Stomach smooth muscle (tissue), 2 donors: ENCODE results near the gene RMDN3.

Experiments used
- H3K27ac ChIP-seq: one replicate; pipeline ENCODE4 v1.7.0; 2013; ENCODE audit warnings: mild to moderate bottlenecking, low read length, inconsistent platforms
- H3K27me3 ChIP-seq, 2 donors: one replicate each; pipeline ENCODE4 v1.7.0; 2013; ENCODE audit warnings: low read length in 2 of 2; ENCODE audit not compliant: insufficient read depth in 2 of 2, control insufficient read depth in 1 of 2
- H3K36me3 ChIP-seq, 2 donors: one replicate each; pipeline ENCODE4 v1.7.0; 2013; ENCODE audit warnings: low read length in 2 of 2; ENCODE audit not compliant: control insufficient read depth in 2 of 2, insufficient read depth in 2 of 2
- H3K4me1 ChIP-seq: one replicate; pipeline ENCODE4 v1.7.0; 2013; ENCODE audit warnings: low read length; ENCODE audit not compliant: control insufficient read depth, insufficient read depth
- H3K4me3 ChIP-seq, 2 donors: one replicate each; pipeline ENCODE4 v1.7.0; 2013; ENCODE audit warnings: low read length in 2 of 2
- H3K9ac ChIP-seq, 2 donors: one replicate each; pipeline ENCODE4 v1.7.0; 2013; ENCODE audit warnings: low read length in 2 of 2, mild to moderate bottlenecking in 1 of 2
- H3K9me3 ChIP-seq, 2 donors: one replicate each; pipeline ENCODE4 v1.7.0; 2013; ENCODE audit warnings: low read length in 2 of 2; ENCODE audit not compliant: control insufficient read depth in 2 of 2
- donor health status: healthy.
- donor health status: Pancreatic carcinoma.

RMDN3 gene

DNA sequence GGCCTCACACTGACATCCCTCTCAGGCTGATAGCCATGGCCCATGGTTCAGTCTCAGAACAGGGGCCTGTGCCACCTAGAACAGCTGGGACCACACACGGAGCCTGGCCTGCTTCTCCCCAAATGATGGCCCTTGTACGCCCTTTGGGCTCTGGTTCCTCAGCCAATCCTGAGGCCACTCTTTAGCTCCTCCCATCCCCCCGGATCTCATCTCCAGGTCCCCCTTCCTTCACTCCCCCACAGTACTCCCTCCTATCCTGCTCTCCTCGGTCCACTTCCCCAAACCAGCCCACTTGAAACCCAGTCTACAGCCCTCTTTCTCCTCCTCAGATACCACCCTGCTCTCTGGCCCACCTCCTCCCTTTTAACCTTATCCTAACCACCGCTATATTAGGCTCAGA lies 34.1 kb upstream of the RMDN3 start:
- H3K36me3 ChIP-seq, result peaks cover 0 to 5% of the 10 kb centered on the region in 2 donors
- H3K4me3 ChIP-seq, result no peak overlapping the region
- H3K27ac ChIP-seq, result no peak overlapping the region
- H3K27me3 ChIP-seq, result no peaks in the 10 kb centered on the region
- no peak overlapping the region for H3K9ac ChIP-seq
- peaks cover 15% of the 10 kb centered on the region for H3K4me1 ChIP-seq
- H3K9me3 ChIP-seq, result no peaks in the 10 kb centered on the region

DNA sequence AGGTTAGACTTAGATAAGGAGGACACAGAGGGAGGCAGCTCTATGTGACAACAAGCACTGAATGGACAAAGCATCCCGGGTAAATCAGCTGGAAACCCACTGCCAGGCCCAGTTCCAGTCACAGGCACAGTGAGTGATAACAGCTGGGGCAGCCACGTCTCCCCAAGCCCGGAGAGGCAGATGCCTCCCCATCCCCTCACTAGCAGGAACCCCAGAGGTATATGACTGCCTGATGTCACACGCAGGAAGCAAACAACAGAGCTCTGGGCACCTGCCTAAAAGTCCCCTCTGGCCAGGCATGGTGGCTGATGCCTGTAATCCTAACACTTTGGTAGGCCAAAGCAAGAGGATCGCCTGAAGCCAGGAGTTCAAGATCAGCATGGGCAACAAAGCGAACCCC lies 32.9 kb upstream of the RMDN3 start:
- Histone ChIP-seq H3K4me1 (peaks cover 15% of the 10 kb centered on the region), H3K27ac (no peak overlapping the region), H3K27me3 (no peaks in the 10 kb centered on the region), H3K36me3 (peaks cover 0 to 5% of the 10 kb centered on the region in 2 donors), H3K9me3 (no peaks in the 10 kb centered on the region), H3K9ac (peak overlapping the region in 1 of 2 donors; percentile 13), H3K4me3 (no peak overlapping the region)

GRCh38 chr15:40787344-40787841 lies 32.3 kb upstream of the RMDN3 start:
- Histone ChIP-seq H3K27ac (no peak overlapping the region), H3K4me1 (peaks cover 15% of the 10 kb centered on the region), H3K27me3 (no peaks in the 10 kb centered on the region), H3K4me3 (no peak overlapping the region), H3K9me3 (no peaks in the 10 kb centered on the region), H3K9ac (peak overlapping the region in 1 of 2 donors; percentile 13), H3K36me3 (peaks cover 0 to 4% of the 10 kb centered on the region in 2 donors)

DNA sequence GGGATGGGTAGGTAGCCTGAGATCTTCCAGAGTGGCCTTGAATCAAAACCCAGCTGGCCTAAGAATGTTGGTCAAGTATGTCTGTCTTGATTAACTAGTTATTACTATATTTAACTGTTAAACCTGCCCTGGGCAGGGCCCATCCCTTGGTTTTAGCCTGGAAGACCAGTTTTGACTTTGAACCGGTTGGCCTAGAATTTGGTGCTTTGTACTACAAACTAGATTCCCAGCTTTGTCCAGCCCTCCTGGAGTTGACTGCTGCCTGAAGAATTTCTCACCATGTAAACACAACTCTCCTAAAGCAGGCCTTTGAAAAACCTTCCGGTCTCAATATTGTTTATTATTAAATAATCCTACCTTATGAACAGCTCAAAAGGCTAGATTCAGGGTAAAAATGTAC lies 30.8 kb upstream of the RMDN3 start:
- no peak overlapping the region for H3K9ac ChIP-seq
- no peaks in the 10 kb centered on the region for H3K9me3 ChIP-seq
- no peaks in the 10 kb centered on the region for H3K27me3 ChIP-seq
- no peak overlapping the region for H3K4me3 ChIP-seq
- H3K36me3 ChIP-seq, result no peaks in the 10 kb centered on the region
- peaks cover 15% of the 10 kb centered on the region for H3K4me1 ChIP-seq
- H3K27ac ChIP-seq, result no peak overlapping the region

DNA sequence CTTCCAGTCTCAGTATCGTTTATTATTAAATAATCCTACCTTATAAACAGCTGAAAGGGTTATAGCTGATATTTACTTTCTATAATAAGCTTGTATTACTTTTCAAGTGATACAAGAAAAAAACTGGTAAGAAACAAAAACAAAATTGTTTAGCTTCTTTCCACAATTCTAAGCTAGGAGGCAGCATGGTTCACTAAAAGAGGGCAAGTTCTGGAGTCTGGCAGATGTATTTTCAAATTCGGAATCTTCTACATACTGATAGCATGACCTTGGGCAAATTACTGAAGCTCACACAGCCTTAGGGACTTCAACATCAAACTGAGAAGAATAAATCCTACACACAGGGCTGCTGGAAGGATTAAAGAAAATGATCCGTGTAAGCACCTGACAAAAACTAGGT lies 30.1 kb upstream of the RMDN3 start:
- Histone ChIP-seq H3K4me3 (no peak overlapping the region), H3K27me3 (no peaks in the 10 kb centered on the region), H3K9me3 (no peaks in the 10 kb centered on the region), H3K4me1 (peaks cover 15% of the 10 kb centered on the region), H3K9ac (no peak overlapping the region), H3K27ac (no peak overlapping the region), H3K36me3 (no peaks in the 10 kb centered on the region)

DNA sequence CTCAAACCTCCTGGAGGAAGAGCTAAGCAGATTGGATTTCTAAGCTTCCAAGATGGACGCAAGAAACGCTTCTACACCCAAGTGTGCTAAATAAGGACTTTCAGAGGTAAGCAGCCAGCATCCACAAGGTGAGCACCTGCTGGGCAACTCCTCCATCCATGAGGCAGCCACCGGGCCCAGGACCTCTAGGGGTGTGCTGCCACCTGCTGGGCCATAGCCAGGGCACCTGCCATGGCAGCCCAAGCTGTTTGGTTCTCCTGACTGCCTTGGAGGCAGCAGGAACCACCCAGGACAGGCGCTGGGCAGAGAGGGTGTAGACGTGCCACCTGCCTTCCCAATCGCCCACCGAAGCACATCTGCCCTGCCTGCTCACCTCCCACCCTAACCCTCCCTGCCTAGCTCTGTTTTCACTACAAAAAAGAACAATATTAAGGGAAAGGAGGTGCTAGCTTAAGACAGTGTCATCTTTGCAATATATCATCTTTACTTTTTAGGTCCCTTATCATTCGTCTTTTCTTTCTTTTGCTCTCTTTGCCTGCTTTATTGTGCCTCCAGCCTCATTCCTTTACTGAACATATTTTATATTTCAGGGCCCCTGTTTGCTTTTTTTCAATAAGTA lies 27.7 kb upstream of the RMDN3 start:
- Histone ChIP-seq H3K36me3 (peaks cover 9 to 13% of the 10 kb centered on the region in 2 donors), H3K4me1 (peaks cover 11% of the 10 kb centered on the region), H3K9ac (no peak overlapping the region), H3K9me3 (no peaks in the 10 kb centered on the region), H3K4me3 (no peak overlapping the region), H3K27ac (no peak overlapping the region), H3K27me3 (no peaks in the 10 kb centered on the region)

DNA sequence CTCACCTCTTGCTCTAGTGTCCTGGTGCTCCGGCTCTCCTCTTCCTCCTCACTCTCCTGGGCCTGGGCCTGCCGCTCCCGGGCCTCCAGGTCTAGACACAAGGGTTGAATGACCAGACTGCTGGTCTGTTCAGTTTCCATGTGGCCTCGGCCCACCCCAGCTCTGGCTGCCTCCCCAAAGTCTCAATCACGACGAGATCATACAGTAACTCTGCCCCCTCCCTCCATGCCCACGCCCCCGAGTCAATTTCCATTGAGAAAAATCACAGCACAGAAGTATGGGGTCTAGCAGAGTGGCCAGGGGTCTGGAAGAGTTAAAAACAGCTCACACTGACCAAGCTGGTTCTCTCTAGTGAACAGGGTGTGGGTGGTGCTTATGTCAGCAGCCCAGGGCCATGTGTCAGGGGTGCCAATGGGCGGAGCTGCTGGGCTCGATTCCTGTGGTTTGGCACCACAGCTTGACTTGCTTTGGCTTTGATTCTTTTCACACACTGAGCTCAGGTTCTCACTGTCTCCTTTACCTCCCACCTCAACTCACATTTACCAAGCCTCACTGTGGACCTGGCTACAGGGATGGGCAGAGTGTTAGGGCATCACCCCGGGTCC lies 21.6 kb upstream of the RMDN3 start:
- Histone ChIP-seq H3K9me3 (no peaks in the 10 kb centered on the region), H3K4me1 (no peaks in the 10 kb centered on the region), H3K27me3 (no peaks in the 10 kb centered on the region), H3K27ac (no peak overlapping the region), H3K4me3 (no peak overlapping the region), H3K9ac (no peak overlapping the region), H3K36me3 (peaks cover 50 to 51% of the 10 kb centered on the region in 2 donors)

DNA sequence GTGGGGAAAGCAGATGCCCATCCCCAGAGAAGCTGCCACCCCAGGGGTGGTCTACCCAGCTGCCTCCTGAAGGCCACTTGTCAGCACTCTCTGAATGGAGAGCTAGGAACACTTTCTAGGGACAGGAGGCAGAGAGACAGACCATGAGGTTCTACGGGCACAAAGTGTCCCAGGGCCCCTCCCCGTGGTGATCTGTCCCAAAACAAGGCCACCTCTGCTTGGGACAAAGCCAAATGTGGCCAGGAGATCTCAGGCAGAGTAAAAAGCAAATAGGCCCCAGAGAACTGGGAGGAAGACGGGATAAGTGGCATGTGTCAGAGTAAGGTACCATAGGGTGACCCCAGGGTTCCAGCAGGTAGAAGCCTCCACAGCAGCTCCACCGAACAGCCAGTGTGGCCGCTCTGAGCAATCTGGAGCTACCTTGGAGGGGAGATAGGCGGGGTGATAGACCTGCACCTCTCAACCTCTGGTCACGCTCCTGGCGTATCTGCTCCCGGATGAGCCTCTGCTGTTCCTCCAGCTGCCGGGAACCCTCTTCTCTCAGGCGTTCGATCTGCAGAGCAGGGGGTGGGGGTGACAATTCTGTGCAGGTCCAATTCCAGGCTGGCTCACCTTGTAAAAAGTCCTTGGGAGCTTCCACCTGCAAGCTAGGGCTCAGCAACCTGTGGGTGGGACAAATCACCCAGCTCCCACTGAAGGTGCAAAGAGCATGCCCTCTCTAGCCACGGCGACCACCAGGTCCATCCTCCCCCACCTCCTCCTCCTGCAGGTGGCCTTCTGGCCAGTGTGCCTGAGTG lies 20.9 kb upstream of the RMDN3 start:
- Histone ChIP-seq H3K4me1 (no peaks in the 10 kb centered on the region), H3K4me3 (no peak overlapping the region), H3K9me3 (no peaks in the 10 kb centered on the region), H3K27me3 (no peaks in the 10 kb centered on the region), H3K27ac (no peak overlapping the region), H3K9ac (no peak overlapping the region), H3K36me3 (peaks cover 50 to 54% of the 10 kb centered on the region in 2 donors)

GRCh38 chr15:40775007-40775406 lies 20.0 kb upstream of the RMDN3 start:
- H3K9ac ChIP-seq, result no peak overlapping the region
- H3K27ac ChIP-seq, result no peak overlapping the region
- no peaks in the 10 kb centered on the region for H3K4me1 ChIP-seq
- peaks cover 50 to 54% of the 10 kb centered on the region in 2 donors for H3K36me3 ChIP-seq
- H3K27me3 ChIP-seq, result no peaks in the 10 kb centered on the region
- H3K4me3 ChIP-seq, result no peak overlapping the region
- no peaks in the 10 kb centered on the region for H3K9me3 ChIP-seq

GRCh38 chr15:40773902-40774301 lies 18.8 kb upstream of the RMDN3 start:
- Histone ChIP-seq H3K4me1 (peaks cover 7% of the 10 kb centered on the region), H3K9ac (no peak overlapping the region), H3K27me3 (no peaks in the 10 kb centered on the region), H3K27ac (no peak overlapping the region), H3K4me3 (no peak overlapping the region), H3K36me3 (peaks cover 45 to 46% of the 10 kb centered on the region in 2 donors), H3K9me3 (no peaks in the 10 kb centered on the region)
